Measurements from ENCODE around the gene UBN1.

DNA sequence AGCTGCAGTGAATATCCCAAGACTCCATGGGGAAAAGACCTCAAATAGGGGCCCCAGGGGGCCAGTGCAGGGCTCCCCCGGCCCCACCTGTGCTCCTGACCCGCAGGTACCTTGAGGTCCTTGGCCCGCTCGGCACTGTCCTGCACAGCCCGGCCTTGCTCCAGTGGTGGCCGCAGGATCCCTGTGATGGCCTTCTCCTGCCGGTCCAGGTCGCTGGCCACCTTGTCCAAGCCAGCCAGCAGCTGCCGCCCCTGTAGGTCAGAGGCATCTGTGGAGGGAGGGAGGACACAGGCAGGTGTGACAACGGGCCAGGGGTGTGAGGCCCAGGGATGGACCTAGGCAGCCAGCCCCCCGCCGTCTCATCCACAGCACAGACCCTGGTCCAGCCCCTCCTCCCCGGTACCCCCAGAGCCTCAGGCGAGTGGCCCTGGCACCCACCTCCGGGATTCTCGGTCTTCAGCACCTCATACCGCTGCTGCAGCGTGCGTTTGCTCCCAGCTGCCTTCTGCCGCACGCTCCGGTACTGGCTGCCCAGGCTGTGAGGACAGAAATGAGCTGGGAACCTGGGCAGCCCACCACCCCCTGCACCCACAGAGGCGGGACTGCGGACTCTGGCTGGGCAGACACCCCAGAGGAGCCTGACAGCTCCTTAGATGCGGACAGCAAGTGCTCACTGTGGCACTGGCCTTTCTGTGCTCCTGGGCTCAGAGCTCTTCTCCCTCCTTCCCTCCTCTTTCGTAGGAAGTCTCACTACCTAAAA is 46.0 kb downstream of the UBN1 start:
- TF ChIP-seq, protein P1, sequence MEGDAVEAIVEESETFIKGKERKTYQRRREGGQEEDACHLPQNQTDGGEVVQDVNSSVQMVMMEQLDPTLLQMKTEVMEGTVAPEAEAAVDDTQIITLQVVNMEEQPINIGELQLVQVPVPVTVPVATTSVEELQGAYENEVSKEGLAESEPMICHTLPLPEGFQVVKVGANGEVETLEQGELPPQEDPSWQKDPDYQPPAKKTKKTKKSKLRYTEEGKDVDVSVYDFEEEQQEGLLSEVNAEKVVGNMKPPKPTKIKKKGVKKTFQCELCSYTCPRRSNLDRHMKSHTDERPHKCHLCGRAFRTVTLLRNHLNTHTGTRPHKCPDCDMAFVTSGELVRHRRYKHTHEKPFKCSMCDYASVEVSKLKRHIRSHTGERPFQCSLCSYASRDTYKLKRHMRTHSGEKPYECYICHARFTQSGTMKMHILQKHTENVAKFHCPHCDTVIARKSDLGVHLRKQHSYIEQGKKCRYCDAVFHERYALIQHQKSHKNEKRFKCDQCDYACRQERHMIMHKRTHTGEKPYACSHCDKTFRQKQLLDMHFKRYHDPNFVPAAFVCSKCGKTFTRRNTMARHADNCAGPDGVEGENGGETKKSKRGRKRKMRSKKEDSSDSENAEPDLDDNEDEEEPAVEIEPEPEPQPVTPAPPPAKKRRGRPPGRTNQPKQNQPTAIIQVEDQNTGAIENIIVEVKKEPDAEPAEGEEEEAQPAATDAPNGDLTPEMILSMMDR (IDR thresholded peaks at IDR 0.05): no peak
- TF ChIP-seq POLR2A (IDR thresholded peaks at IDR 0.05): no peak

Data from testis (tissue), 2 donors.